WTC11 (cell line): ENCODE data around the gene CFAP100. TPM values are rescaled to one million over a fixed set of nuclear protein-coding genes. Genes with fewer than 3 reads are reported as not detected.

Source experiments
- ATAC-seq: fragments of 200-7000 bp; cut with Tn5 transposase; 2 replicates; pipeline ENCODE4 v1.10.0; 2021; ENCODE audit warnings: mild to moderate bottlenecking, moderate library complexity
- CTCF ChIA-PET: fragments of 300-600 bp; sonication (Branson Sonifier 250); formaldehyde crosslinking; loops from one replicate; lab custom pipeline; 2021; ENCODE audit warnings: antibody characterized with exemption; lab: Charles Lee
- POLR2A ChIA-PET: fragments of 350-600 bp; sonication (Branson Sonifier 250); formaldehyde crosslinking; loops from one replicate; lab custom pipeline; 2021; ENCODE audit warnings: antibody characterized with exemption; lab: Charles Lee
- DNase-seq: peaks from one replicate; pipeline ENCODE4 v3.0.0; 2021; ENCODE audit warnings: low spot score
- H3K27ac Mint-ChIP-seq: 2 replicates; pipeline ENCODE4 v1.8.0; 2021; ENCODE audit warnings: mixed read lengths
- H3K27me3 Mint-ChIP-seq: 2 replicates; pipeline ENCODE4 v1.8.0; 2021; ENCODE audit warnings: low read depth, mild to moderate bottlenecking, moderate library complexity, mixed read lengths
- H3K36me3 Mint-ChIP-seq: 2 replicates; pipeline ENCODE4 v1.8.0; 2021; ENCODE audit warnings: mixed read lengths
- H3K4me1 Mint-ChIP-seq: 2 replicates; pipeline ENCODE4 v1.8.0; 2022; ENCODE audit warnings: mixed read lengths
- H3K4me3 Mint-ChIP-seq: 2 replicates; pipeline ENCODE4 v1.8.0; 2021; ENCODE audit warnings: mild to moderate bottlenecking, moderate library complexity, mixed read lengths
- H3K9me3 Mint-ChIP-seq: 2 replicates; pipeline ENCODE4 v1.8.0; 2021; ENCODE audit warnings: mixed read lengths
- CBFB ChIP-seq: sonication (generic); formaldehyde crosslinking; IDR thresholded peaks from 2 replicates; pipeline ENCODE4 v1.8.1; 2022; ENCODE audit warnings: mild to moderate bottlenecking, low read depth, missing genetic modification reagents
- CREM ChIP-seq: sonication (generic); formaldehyde crosslinking; IDR thresholded peaks from 2 replicates; pipeline ENCODE4 v1.8.1; 2022; ENCODE audit warnings: mild to moderate bottlenecking, missing genetic modification reagents, moderate library complexity
- CTCF ChIP-seq: fragments of 200-600 bp; IDR thresholded peaks from 2 replicates; pipeline ENCODE4 v1.8.0; 2022; ENCODE audit warnings: antibody characterized with exemption
- E2F1 ChIP-seq: sonication (generic); formaldehyde crosslinking; IDR thresholded peaks from 2 replicates; pipeline ENCODE4 v1.8.0; 2022; ENCODE audit warnings: mild to moderate bottlenecking, missing genetic modification reagents
- E2F4 ChIP-seq: sonication (generic); formaldehyde crosslinking; IDR thresholded peaks from 2 replicates; pipeline ENCODE4 v1.8.1; 2022; ENCODE audit warnings: low read depth, mild to moderate bottlenecking, moderate library complexity, missing genetic modification reagents, borderline replicate concordance
- EMX1 ChIP-seq: fragments of 250-450 bp; sonication (Bioruptor Pico); IDR thresholded peaks from 2 replicates; pipeline ENCODE4 v1.8.0; 2021; ENCODE audit warnings: mild to moderate bottlenecking
- ESRRA ChIP-seq: sonication (generic); formaldehyde crosslinking; IDR thresholded peaks from 2 replicates; pipeline ENCODE4 v1.8.1; 2022; ENCODE audit warnings: mild to moderate bottlenecking, missing genetic modification reagents, borderline replicate concordance
- ETV6 ChIP-seq: sonication (generic); formaldehyde crosslinking; IDR thresholded peaks from 2 replicates; pipeline ENCODE4 v1.8.1; 2022; ENCODE audit warnings: mild to moderate bottlenecking, missing genetic modification reagents
- FOXJ3 ChIP-seq: sonication (generic); formaldehyde crosslinking; IDR thresholded peaks from 2 replicates; pipeline ENCODE4 v1.9.0; 2021; ENCODE audit warnings: missing genetic modification reagents, mild to moderate bottlenecking, borderline replicate concordance
- FOXP1 ChIP-seq: sonication (generic); formaldehyde crosslinking; IDR thresholded peaks from 2 replicates; pipeline ENCODE4 v1.8.0; 2022; ENCODE audit warnings: missing genetic modification reagents, mild to moderate bottlenecking, moderate library complexity, borderline replicate concordance
- GABPB1 ChIP-seq: sonication (generic); formaldehyde crosslinking; IDR thresholded peaks from 2 replicates; pipeline ENCODE4 v1.8.1; 2023; ENCODE audit warnings: mild to moderate bottlenecking, missing genetic modification reagents
- GTF2I ChIP-seq: fragments of 250-450 bp; sonication (Bioruptor Pico); conservative IDR thresholded peaks from 2 replicates; pipeline ENCODE4 v1.4.0; 2021; ENCODE audit warnings: mild to moderate bottlenecking
- HMGXB4 ChIP-seq: sonication (generic); formaldehyde crosslinking; IDR thresholded peaks from 2 replicates; pipeline ENCODE4 v1.8.1; 2023; ENCODE audit warnings: mild to moderate bottlenecking, moderate library complexity, missing genetic modification reagents
- IRF2 ChIP-seq: sonication (generic); formaldehyde crosslinking; IDR thresholded peaks from 2 replicates; pipeline ENCODE4 v1.8.0; 2022; ENCODE audit warnings: low read depth, missing genetic modification reagents, borderline replicate concordance
- KAT7 ChIP-seq: sonication (generic); formaldehyde crosslinking; IDR thresholded peaks from 2 replicates; pipeline ENCODE4 v1.8.1; 2023; ENCODE audit warnings: missing genetic modification reagents, mild to moderate bottlenecking, borderline replicate concordance
- MYBL2 ChIP-seq: sonication (generic); formaldehyde crosslinking; IDR thresholded peaks from 2 replicates; pipeline ENCODE4 v1.8.1; 2023; ENCODE audit warnings: mild to moderate bottlenecking, moderate library complexity, missing genetic modification reagents
- NFE2L1 ChIP-seq: sonication (generic); formaldehyde crosslinking; IDR thresholded peaks from 2 replicates; pipeline ENCODE4 v1.8.1; 2023; ENCODE audit warnings: missing genetic modification reagents
- NR2C2 ChIP-seq: sonication (generic); formaldehyde crosslinking; IDR thresholded peaks from 2 replicates; pipeline ENCODE4 v1.8.0; 2022; ENCODE audit warnings: mild to moderate bottlenecking, missing genetic modification reagents
- NR3C1 ChIP-seq: sonication (generic); formaldehyde crosslinking; conservative IDR thresholded peaks from 2 replicates; pipeline ENCODE4 v1.8.1; 2023; ENCODE audit warnings: low read depth, mild to moderate bottlenecking, missing genetic modification reagents
- OVOL2 ChIP-seq: fragments of 250-450 bp; sonication (Bioruptor Pico); IDR thresholded peaks from 2 replicates; pipeline ENCODE4 v1.9.0; 2021; ENCODE audit warnings: mild to moderate bottlenecking, borderline replicate concordance
- TCF7 ChIP-seq: sonication (generic); formaldehyde crosslinking; IDR thresholded peaks from 2 replicates; pipeline ENCODE4 v1.8.0; 2022; ENCODE audit warnings: mild to moderate bottlenecking, low read depth, missing genetic modification reagents, moderate library complexity
- TEAD4 ChIP-seq: sonication (generic); formaldehyde crosslinking; IDR thresholded peaks from 2 replicates; pipeline ENCODE4 v1.8.0; 2022; ENCODE audit warnings: mild to moderate bottlenecking, missing genetic modification reagents
- ZBTB21 ChIP-seq: sonication (generic); formaldehyde crosslinking; IDR thresholded peaks from 2 replicates; pipeline ENCODE4 v1.8.1; 2023; ENCODE audit warnings: mild to moderate bottlenecking, missing genetic modification reagents, borderline replicate concordance
- ZNF232 ChIP-seq: sonication (generic); formaldehyde crosslinking; IDR thresholded peaks from 2 replicates; pipeline ENCODE4 v1.8.0; 2022; ENCODE audit warnings: mild to moderate bottlenecking, missing genetic modification reagents
- total RNA-seq: library from RNA; stranded (reverse); gene quantifications from 3 replicates; pipeline ENCODE4 v1.2.3, GENCODE V29; 2021
- TF ChIP-seq, protein P1 (sequence below): sonication (generic); formaldehyde crosslinking; IDR thresholded peaks from 2 replicates; pipeline ENCODE4 v1.8.0; 2022; ENCODE audit warnings: mild to moderate bottlenecking, missing genetic modification reagents

The CFAP100 gene
- total RNA-seq, 1 experiment from 2014 or later: not detected

DNA sequence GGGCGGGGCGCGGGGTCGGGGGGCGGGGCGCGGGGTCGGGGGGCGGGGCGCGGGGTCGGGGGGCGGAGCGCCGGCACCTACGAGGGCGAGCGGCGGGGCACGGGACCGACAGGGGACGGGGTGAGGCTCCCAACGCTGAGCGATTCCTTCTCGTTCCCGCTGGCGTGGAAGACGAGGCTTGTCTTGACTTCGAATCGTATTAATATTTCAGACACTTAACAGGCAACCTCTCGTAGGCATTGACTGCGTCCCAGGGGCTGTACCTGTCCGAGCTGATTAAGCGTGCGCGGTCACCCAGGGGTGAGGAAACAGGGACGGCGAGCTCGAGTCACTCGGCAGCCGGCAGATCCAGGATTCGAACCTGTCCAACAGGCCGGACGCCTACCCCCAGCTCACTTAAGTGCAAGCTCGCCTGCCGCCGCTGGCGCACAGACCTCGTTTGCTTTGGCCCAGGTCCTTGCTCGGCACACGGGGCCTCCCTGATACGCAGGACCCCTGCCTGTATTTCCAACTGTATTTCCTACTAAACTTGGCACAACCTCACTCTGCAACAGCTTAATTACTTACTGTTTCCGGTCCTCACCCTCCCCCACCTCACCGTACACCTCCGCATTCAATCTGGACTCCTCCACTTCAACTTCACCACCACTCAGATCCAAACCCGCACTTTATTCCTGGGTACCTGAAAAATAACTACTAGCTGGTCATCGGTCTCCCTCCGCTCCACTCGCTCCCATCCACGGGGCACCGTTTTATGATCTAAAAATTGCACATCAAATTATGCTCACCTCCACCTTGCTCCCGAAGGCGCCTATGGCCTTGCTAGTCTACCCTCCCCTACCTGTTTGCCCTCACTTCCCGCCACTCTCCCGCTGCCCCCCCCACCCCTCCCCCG, 81.7 kb downstream of the CFAP100 start (continued):
- TF ChIP-seq ETV6 (CRISPR knock-in tag) (0 out of 2 replicates have a peak, but pooled peaks have one; percentile 26), CBFB (CRISPR knock-in tag) (no peak), GABPB1 (CRISPR knock-in tag) (peak; percentile 31; the same call in 1 of the 2 replicates), E2F1 (CRISPR knock-in tag) (no peak), GTF2I (CRISPR knock-in tag) (no peak), IRF2 (CRISPR knock-in tag) (no peak), TCF7 (CRISPR knock-in tag) (no peak), ZNF232 (CRISPR knock-in tag) (no peak), MYBL2 (CRISPR knock-in tag) (no peak), HMGXB4 (CRISPR knock-in tag) (0 out of 2 replicates have a peak, but pooled peaks have one; percentile 31)

DNA sequence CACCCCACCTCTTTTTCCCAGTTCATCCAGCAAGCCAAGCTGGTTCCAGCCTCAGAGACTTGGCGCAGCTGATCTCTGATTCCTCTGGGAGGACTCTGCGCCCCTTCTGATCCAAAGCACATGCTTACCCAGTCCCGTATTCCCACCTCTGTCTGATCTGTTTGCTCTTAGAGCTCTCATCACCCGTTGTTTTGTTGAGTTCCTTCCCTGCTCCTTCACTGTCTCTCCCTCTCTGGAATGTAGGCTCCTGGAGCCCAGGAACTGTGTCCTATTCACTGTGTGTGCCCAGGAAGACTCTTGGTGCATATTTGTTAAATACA, 82.3 kb downstream of the CFAP100 start:
- Mint-ChIP-seq H3K4me3 (peak overlapping the region; percentile 82), H3K36me3 (peaks cover under 1% of the 10 kb centered on the region; the same call in 1 of the 2 replicates), H3K27me3 (no peaks in the 10 kb centered on the region), H3K27ac (peak overlapping the region; percentile 78), H3K9me3 (no peaks in the 10 kb centered on the region), H3K4me1 (peaks cover 39% of the 10 kb centered on the region)
- POLR2A ChIA-PET: interaction anchor here (0.9 kb wide), 1 partner anchor 8 kb away, joined by 5 read pairs; no protein-coding TSS in a partner anchor
- no peak for ATAC-seq
- no peak for DNase-seq
- CTCF ChIA-PET: interaction anchor here (0.8 to 2.0 kb wide), 7 partner anchors 8 to 897 kb away, joined by 3 to 18 read pairs (median 5); no protein-coding TSS in a partner anchor
- TF ChIP-seq NR3C1: no peak

- POLR2A ChIA-PET: no interaction called here
- no peak for DNase-seq
- Mint-ChIP-seq H3K4me1 (peaks cover 22% of the 10 kb centered on the region), H3K4me3 (no peak overlapping the region), H3K27me3 (no peaks in the 10 kb centered on the region), H3K36me3 (no peaks in the 10 kb centered on the region), H3K9me3 (no peaks in the 10 kb centered on the region), H3K27ac (no peak overlapping the region)
- CTCF ChIA-PET: no interaction called here
- ATAC-seq: no peak
- TF ChIP-seq KAT7 (CRISPR knock-in tag) (no peak), EMX1 (no peak), CTCF (no peak), OVOL2 (no peak), ESRRA (CRISPR knock-in tag) (no peak), ZBTB21 (CRISPR knock-in tag) (no peak), FOXP1 (CRISPR knock-in tag) (no peak), CREM (no peak), NFE2L1 (CRISPR knock-in tag) (no peak), NR2C2 (no peak), E2F4 (CRISPR knock-in tag) (no peak), FOXJ3 (no peak), TEAD4 (CRISPR knock-in tag) (no peak)
- TF ChIP-seq, protein P1, sequence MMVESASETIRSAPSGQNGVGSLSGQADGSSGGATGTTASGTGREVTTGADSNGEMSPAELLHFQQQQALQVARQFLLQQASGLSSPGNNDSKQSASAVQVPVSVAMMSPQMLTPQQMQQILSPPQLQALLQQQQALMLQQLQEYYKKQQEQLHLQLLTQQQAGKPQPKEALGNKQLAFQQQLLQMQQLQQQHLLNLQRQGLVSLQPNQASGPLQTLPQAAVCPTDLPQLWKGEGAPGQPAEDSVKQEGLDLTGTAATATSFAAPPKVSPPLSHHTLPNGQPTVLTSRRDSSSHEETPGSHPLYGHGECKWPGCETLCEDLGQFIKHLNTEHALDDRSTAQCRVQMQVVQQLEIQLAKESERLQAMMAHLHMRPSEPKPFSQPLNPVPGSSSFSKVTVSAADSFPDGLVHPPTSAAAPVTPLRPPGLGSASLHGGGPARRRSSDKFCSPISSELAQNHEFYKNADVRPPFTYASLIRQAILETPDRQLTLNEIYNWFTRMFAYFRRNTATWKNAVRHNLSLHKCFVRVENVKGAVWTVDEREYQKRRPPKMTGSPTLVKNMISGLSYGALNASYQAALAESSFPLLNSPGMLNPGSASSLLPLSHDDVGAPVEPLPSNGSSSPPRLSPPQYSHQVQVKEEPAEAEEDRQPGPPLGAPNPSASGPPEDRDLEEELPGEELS (CRISPR knock-in tag): no peak
Measured at GRCh38 chr3:126478581-126479310, 84.0 kb downstream of the CFAP100 start.
